ENCODE results near the gene C12orf42. TPM values are rescaled to one million over a fixed set of nuclear protein-coding genes. Genes with fewer than 3 reads are reported as not detected.

Gene C12orf42
- total RNA-seq, 2 donors from 2014 or later, result not detected

DNA sequence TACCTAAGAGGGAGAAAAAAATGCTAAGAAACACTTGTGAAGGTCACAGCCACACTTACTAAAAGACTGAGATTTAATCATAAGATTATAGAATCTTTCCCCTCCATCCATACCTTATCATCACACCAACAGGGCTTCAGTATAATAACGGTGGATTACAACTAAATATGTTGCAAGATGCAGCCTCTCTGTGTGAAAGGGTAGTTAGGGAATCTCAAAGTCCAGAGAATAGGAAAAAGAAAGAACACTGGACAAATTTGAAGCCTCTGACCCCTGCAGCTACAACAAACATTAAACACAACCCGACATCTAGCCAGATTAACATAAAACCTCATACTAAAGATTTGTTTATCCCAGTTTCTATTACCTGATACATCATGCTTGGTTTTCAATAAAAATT lies 181.0 kb downstream of the C12orf42 start:
- Histone ChIP-seq H3K36me3 (no peaks in the 10 kb centered on the region), H3K9ac (ENCODE audit: low read depth in 2 of 2, low read length in 2 of 2) (no peak overlapping the region), H3K4me3 (no peak overlapping the region), H3K27ac (no peak overlapping the region), H3K27me3 (no peaks in the 10 kb centered on the region), H3K4me1 (no peaks in the 10 kb centered on the region), H3K9me3 (no peaks in the 10 kb centered on the region)
- TF ChIP-seq CTCF (IDR thresholded peaks at IDR 0.05), result no peak
- intact Hi-C loops (cut with DNase I), result no loop called here
- no peak for DNase-seq

DNA sequence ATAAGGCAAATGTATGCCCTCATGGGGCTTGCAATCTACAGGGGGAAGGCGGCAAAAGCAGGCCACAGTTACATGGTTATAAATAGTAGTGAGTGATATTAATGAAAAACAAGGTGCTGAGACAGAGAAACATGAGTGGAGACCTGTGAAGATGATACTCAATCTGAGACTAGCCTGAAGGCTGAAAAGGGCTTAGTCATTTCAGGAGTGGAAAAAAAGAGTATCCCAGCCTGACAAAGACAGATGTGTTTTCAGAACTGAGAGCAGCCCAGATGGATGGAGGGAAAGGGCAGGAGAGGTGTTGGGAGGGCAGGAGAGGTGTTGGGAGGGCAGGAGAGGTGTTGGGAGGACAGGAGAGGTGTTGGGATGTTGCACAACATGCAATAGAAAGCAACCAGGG lies 181.9 kb downstream of the C12orf42 start:
- no peak overlapping the region for H3K27ac ChIP-seq
- no peak overlapping the region for H3K9ac ChIP-seq (ENCODE audit: low read depth in 2 of 2, low read length in 2 of 2)
- intact Hi-C loops (cut with DNase I), result no loop called here
- DNase-seq, result no peak
- H3K4me1 ChIP-seq, result no peaks in the 10 kb centered on the region
- no peaks in the 10 kb centered on the region for H3K27me3 ChIP-seq
- no peaks in the 10 kb centered on the region for H3K9me3 ChIP-seq
- no peaks in the 10 kb centered on the region for H3K36me3 ChIP-seq
- TF ChIP-seq CTCF (IDR thresholded peaks at IDR 0.05), result no peak
- no peak overlapping the region for H3K4me3 ChIP-seq

DNA sequence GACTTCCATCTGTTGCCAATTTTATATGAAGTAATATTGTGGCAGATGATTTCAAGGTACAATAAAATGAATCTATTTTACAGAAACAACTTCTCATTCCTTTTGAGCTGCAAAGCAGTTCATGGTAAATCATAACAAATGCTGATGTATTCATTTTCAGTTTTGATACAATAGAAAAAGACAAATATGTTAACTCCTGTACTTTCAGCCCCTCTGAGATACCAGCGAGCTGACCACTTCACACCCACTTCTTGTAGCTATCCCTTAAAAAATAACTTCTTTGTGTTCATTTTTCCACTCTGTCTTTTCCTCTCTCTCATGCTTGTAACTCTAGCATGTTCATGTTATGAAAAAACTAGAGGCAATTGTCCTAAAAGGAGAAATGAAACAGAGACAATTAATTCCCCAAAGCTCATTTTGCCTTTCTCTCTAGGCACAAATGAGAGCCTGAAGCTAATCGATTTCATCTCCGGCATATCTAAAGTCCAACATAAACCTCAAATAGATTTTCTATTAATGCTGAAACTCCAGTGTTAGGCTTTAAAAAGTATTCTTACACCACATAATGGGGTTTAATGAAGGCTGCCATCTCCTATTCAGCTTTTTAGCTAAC lies 182.9 kb downstream of the C12orf42 start:
- H3K27me3 ChIP-seq, result no peaks in the 10 kb centered on the region

DNA sequence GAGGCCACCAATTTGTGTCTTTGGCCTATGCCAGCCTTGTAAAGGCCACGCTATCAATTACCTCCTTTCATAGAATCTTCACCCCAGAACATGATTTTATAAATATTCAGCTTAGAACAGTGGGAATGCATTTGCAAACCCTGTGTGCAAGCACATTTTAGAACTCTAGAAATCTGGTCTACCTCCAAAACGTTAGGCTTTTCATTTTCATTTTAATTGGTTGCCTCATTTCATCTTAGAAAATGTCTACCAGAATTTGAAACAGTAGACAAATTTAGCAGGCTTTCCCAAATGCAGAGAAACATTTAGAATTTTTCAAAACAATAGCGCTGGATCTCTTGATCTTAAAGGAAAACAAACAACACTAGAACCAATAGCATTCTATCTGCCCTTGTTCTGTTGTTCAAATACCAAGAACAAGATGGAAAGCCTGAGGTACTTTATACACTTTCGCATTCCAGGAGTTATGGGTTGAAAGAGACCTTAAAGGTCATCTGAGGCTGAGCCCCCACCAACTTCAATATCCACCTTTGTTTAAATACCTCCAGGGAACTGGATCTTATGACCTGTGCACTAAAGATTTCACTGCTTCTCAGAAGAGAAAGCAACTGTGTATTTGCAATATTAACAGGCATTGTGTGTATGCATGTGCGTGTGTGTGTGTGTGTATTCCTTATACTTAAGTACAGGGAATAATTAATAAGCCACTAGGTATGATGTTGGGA lies 185.1 kb downstream of the C12orf42 start:
- no peaks in the 10 kb centered on the region for H3K27me3 ChIP-seq
- no peak for DNase-seq
- H3K4me1 ChIP-seq, result no peaks in the 10 kb centered on the region
- H3K36me3 ChIP-seq, result no peaks in the 10 kb centered on the region
- intact Hi-C loops (cut with DNase I), result no loop called here
- H3K9me3 ChIP-seq, result no peaks in the 10 kb centered on the region
- no peak overlapping the region for H3K27ac ChIP-seq
- H3K9ac ChIP-seq (ENCODE audit: low read depth in 2 of 2, low read length in 2 of 2), result no peak overlapping the region
- no peak for TF ChIP-seq CTCF (IDR thresholded peaks at IDR 0.05)
- H3K4me3 ChIP-seq, result no peak overlapping the region

More for the DNA sequence above, 182.9 kb downstream of the C12orf42 start:
- Histone ChIP-seq H3K9me3 (no peaks in the 10 kb centered on the region), H3K4me3 (no peak overlapping the region), H3K36me3 (no peaks in the 10 kb centered on the region), H3K27ac (no peak overlapping the region), H3K9ac (ENCODE audit: low read depth in 2 of 2, low read length in 2 of 2) (no peak overlapping the region), H3K4me1 (no peaks in the 10 kb centered on the region)
- TF ChIP-seq CTCF (IDR thresholded peaks at IDR 0.05), result no peak
- DNase-seq, result no peak
- intact Hi-C loops (cut with DNase I), result no loop called here

DNA sequence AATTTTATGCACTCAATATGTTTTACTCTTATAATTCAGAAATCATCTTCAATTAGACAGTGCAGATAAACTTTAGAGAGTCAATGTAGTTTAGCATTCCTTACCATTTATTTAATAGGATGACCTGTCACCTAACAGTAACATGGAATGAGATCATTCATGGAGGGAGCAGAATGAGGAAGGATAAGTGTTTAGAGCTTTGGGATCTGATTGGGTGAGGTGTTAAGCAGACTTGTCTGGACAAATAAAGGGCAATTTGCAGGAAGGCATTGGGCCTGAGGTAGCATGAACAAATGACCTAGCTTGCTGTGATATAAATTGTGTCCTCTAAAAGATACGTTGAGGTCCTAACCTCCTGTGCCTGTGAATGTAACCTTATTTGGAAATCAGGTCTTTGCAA lies 187.4 kb downstream of the C12orf42 start:
- no peak overlapping the region for H3K27ac ChIP-seq
- H3K9me3 ChIP-seq, result no peaks in the 10 kb centered on the region
- TF ChIP-seq CTCF (IDR thresholded peaks at IDR 0.05), result no peak
- H3K4me3 ChIP-seq, result no peak overlapping the region
- intact Hi-C loops (cut with DNase I), result no loop called here
- no peak for DNase-seq
- no peaks in the 10 kb centered on the region for H3K27me3 ChIP-seq
- H3K36me3 ChIP-seq, result no peaks in the 10 kb centered on the region
- H3K9ac ChIP-seq (ENCODE audit: low read depth in 2 of 2, low read length in 2 of 2), result no peak overlapping the region
- no peaks in the 10 kb centered on the region for H3K4me1 ChIP-seq
